ENCODE results near the gene MYF6. TPM values are rescaled to one million over a fixed set of nuclear protein-coding genes. Genes with fewer than 3 reads are reported as not detected.

MYF6 gene
- total RNA-seq, 1 experiment from 2014 or later = not detected

DNA sequence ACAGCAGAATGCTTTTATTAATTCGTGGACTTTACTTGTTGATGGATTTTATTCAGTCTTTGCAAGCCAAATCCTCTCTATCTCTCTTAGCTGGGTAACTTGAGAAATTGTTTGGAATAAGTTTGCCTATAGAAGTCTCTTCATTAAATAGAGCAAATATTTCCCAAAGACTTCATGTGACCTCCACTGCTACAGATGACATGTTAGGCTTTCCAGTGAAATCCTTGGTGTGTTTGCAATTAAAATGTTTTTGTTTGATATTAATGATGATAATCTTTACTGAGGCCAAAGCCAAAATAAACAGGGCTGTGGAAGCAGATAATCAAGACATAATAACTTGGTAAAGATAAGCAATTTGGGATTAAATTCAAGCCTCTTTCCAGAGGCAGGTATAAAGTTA is 4.4 kb downstream of the MYF6 start:
- no peak for ATAC-seq

More for the DNA sequence above, 4.4 kb downstream of the MYF6 start:
- Histone ChIP-seq H3K9ac (ENCODE audit: low read length) (no peak overlapping the region), H3K4me1 (ENCODE audit: control insufficient read depth in 1 of 2, insufficient read depth in 2 of 2, low read length in 2 of 2) (no peaks in the 10 kb centered on the region), H3K4me2 (ENCODE audit: low read length) (no peak overlapping the region), H3K9me2 (ENCODE audit: insufficient read depth) (no peaks in the 10 kb centered on the region), H4K20me1 (ENCODE audit: insufficient read depth) (no peaks in the 10 kb centered on the region), H3K4me3 (replicated peaks in 1 of 2; ENCODE audit: low read depth in 1 of 2, low read length in 2 of 2) (no peak overlapping the region), H3K9me3 (ENCODE audit: control insufficient read depth in 1 of 2, insufficient read depth in 1 of 2, low read depth in 1 of 2, low read length in 2 of 2) (no peaks in the 10 kb centered on the region), H3K27ac (ENCODE audit: low read depth, low read length) (no peak overlapping the region), H3K36me3 (ENCODE audit: control insufficient read depth in 1 of 2, insufficient read depth in 2 of 2, low read length in 2 of 2) (no peaks in the 10 kb centered on the region), H2AFZ (ENCODE audit: low read depth, low read length, poor library complexity, severe bottlenecking) (no peak overlapping the region), H3K27me3 (ENCODE audit: insufficient read depth, low read length) (peaks cover 14% of the 10 kb centered on the region), H3K79me2 (ENCODE audit: insufficient read depth, low read length) (no peaks in the 10 kb centered on the region)
- TF ChIP-seq MAX (IDR thresholded peaks at IDR 0.05) (no peak), ZFX (IDR thresholded peaks at IDR 0.05) (no peak), FOSL1 (IDR thresholded peaks at IDR 0.05; ENCODE audit: low read depth) (no peak), CEBPB (IDR thresholded peaks at IDR 0.05; ENCODE audit: low read depth) (no peak), ZNF274 (IDR thresholded peaks at IDR 0.05; ENCODE audit: low read depth, low read length) (no peak), POLR2A (IDR thresholded peaks at IDR 0.05; ENCODE audit: borderline replicate concordance, extremely low read depth, insufficient read depth, insufficient read length) (no peak), CBX3 (IDR thresholded peaks at IDR 0.05; ENCODE audit: low read depth) (no peak), POLR2AphosphoS5 (IDR thresholded peaks at IDR 0.05; ENCODE audit: low read depth, low read length) (no peak), JUND (IDR thresholded peaks at IDR 0.05) (no peak), YY1 (IDR thresholded peaks at IDR 0.05; ENCODE audit: extremely low read depth, insufficient replicate concordance, low read depth, low read length) (no peak), TCF7L2 (IDR thresholded peaks at IDR 0.05; ENCODE audit: borderline replicate concordance, extremely low read depth, insufficient read depth, insufficient read length) (no peak), EGR1 (IDR thresholded peaks at IDR 0.05; ENCODE audit: low read depth) (no peak), EZH2phosphoT487 (IDR thresholded peaks at IDR 0.05; ENCODE audit: borderline replicate concordance) (no peak), SIN3A (IDR thresholded peaks at IDR 0.05; ENCODE audit: low read depth) (no peak), SP1 (IDR thresholded peaks at IDR 0.05; ENCODE audit: low read depth) (no peak), EZH2 (IDR thresholded peaks at IDR 0.05) (no peak), RAD21 (IDR thresholded peaks at IDR 0.05; ENCODE audit: low read depth) (no peak)
- TF ChIP-seq, protein P1, sequence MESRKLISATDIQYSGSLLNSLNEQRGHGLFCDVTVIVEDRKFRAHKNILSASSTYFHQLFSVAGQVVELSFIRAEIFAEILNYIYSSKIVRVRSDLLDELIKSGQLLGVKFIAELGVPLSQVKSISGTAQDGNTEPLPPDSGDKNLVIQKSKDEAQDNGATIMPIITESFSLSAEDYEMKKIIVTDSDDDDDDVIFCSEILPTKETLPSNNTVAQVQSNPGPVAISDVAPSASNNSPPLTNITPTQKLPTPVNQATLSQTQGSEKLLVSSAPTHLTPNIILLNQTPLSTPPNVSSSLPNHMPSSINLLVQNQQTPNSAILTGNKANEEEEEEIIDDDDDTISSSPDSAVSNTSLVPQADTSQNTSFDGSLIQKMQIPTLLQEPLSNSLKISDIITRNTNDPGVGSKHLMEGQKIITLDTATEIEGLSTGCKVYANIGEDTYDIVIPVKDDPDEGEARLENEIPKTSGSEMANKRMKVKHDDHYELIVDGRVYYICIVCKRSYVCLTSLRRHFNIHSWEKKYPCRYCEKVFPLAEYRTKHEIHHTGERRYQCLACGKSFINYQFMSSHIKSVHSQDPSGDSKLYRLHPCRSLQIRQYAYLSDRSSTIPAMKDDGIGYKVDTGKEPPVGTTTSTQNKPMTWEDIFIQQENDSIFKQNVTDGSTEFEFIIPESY (IDR thresholded peaks at IDR 0.05; ENCODE audit: extremely low read depth, insufficient replicate concordance, low read length) = no peak
- TF ChIP-seq, protein P2, sequence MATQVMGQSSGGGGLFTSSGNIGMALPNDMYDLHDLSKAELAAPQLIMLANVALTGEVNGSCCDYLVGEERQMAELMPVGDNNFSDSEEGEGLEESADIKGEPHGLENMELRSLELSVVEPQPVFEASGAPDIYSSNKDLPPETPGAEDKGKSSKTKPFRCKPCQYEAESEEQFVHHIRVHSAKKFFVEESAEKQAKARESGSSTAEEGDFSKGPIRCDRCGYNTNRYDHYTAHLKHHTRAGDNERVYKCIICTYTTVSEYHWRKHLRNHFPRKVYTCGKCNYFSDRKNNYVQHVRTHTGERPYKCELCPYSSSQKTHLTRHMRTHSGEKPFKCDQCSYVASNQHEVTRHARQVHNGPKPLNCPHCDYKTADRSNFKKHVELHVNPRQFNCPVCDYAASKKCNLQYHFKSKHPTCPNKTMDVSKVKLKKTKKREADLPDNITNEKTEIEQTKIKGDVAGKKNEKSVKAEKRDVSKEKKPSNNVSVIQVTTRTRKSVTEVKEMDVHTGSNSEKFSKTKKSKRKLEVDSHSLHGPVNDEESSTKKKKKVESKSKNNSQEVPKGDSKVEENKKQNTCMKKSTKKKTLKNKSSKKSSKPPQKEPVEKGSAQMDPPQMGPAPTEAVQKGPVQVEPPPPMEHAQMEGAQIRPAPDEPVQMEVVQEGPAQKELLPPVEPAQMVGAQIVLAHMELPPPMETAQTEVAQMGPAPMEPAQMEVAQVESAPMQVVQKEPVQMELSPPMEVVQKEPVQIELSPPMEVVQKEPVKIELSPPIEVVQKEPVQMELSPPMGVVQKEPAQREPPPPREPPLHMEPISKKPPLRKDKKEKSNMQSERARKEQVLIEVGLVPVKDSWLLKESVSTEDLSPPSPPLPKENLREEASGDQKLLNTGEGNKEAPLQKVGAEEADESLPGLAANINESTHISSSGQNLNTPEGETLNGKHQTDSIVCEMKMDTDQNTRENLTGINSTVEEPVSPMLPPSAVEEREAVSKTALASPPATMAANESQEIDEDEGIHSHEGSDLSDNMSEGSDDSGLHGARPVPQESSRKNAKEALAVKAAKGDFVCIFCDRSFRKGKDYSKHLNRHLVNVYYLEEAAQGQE (IDR thresholded peaks at IDR 0.05; ENCODE audit: low read depth) = no peak
- TF ChIP-seq, protein P3, sequence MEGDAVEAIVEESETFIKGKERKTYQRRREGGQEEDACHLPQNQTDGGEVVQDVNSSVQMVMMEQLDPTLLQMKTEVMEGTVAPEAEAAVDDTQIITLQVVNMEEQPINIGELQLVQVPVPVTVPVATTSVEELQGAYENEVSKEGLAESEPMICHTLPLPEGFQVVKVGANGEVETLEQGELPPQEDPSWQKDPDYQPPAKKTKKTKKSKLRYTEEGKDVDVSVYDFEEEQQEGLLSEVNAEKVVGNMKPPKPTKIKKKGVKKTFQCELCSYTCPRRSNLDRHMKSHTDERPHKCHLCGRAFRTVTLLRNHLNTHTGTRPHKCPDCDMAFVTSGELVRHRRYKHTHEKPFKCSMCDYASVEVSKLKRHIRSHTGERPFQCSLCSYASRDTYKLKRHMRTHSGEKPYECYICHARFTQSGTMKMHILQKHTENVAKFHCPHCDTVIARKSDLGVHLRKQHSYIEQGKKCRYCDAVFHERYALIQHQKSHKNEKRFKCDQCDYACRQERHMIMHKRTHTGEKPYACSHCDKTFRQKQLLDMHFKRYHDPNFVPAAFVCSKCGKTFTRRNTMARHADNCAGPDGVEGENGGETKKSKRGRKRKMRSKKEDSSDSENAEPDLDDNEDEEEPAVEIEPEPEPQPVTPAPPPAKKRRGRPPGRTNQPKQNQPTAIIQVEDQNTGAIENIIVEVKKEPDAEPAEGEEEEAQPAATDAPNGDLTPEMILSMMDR (IDR thresholded peaks at IDR 0.05 in 2 of 3, conservative IDR thresholded peaks at IDR 0.05 in 1 of 3; ENCODE audit: borderline replicate concordance in 1 of 3, insufficient read depth in 1 of 3, low read depth in 2 of 3, low read length in 2 of 3) = no peak
- intact Hi-C loops (cut with micrococcal nuclease) = no loop called here
- ChIA-PET POLR2A (no interaction called here), CTCF (no interaction called here), RAD21 (ENCODE audit: low non-redundant PET in 1 of 2, low total read pairs in 2 of 2, uncharacterized antibody in 2 of 2, unreplicated experiment in 2 of 2) (no interaction called here)
- no TSS peak for BruUV-seq (replicated peaks)
- no peak for DNase-seq (ENCODE audit: low read depth, low spot score)
